ELR (cell line): ENCODE data around the gene UBXN10.

Experiments used
- DNase-seq: peaks from one replicate; pipeline ENCODE4 v3.0.0-alpha.2; 2015; ENCODE audit warnings: low read depth

The UBXN10 gene

GRCh38 chr1:20234788-20235535 is 49.1 kb downstream of the UBXN10 start:
- no peak for DNase-seq

- DNase-seq: no peak
These were observed 51.8 kb downstream of the UBXN10 start for GRCh38 chr1:20237646-20238045.

GRCh38 chr1:20240012-20240411 is 54.1 kb downstream of the UBXN10 start:
- no peak for DNase-seq

- no peak for DNase-seq
These were observed 57.1 kb downstream of the UBXN10 start for GRCh38 chr1:20242890-20243479.
